ENCODE measurements around the gene POU2F2. TPM values are rescaled to one million over a fixed set of nuclear protein-coding genes. Genes with fewer than 3 reads are reported as not detected.

POU2F2 gene
- total RNA-seq, 1 experiment from 2014 or later: 2.9 TPM

GRCh38 chr19:42111811-42112210, 20.4 kb downstream of the POU2F2 start:
- H3K9me3 ChIP-seq (ENCODE audit: insufficient read depth, low read depth): no peaks in the 10 kb centered on the region
- POLR2A ChIA-PET (ENCODE audit: unreplicated experiment): no interaction called here
- intact Hi-C loops (cut with micrococcal nuclease; ENCODE audit: unreplicated experiment): loop anchor here (5.0 kb wide), 1 partner anchor 130 kb away; the partner anchor contains the start of gene GSK3A
- no TSS peak for BruUV-seq (replicated peaks)
- DNase-seq: no peak
- no peak overlapping the region for H3K4me2 ChIP-seq
- H2AFZ ChIP-seq: no peak overlapping the region
- peaks cover 26% of the 10 kb centered on the region for H3F3A ChIP-seq (ENCODE audit: insufficient read depth, low read depth)
- H3K79me2 ChIP-seq (ENCODE audit: low read depth): no peaks in the 10 kb centered on the region
- H3K9me2 ChIP-seq (ENCODE audit: insufficient read depth): no peaks in the 10 kb centered on the region
- H4K20me1 ChIP-seq (ENCODE audit: insufficient read depth): no peaks in the 10 kb centered on the region
- H3K4me1 ChIP-seq (replicated peaks; ENCODE audit: insufficient read depth): peaks cover 27% of the 10 kb centered on the region
- H3K27me3 ChIP-seq (ENCODE audit: insufficient read depth, low read depth): no peaks in the 10 kb centered on the region
- CTCF ChIA-PET: no interaction called here
- H3K4me3 ChIP-seq: no peak overlapping the region
- no peaks in the 10 kb centered on the region for H3K36me3 ChIP-seq (ENCODE audit: low read depth)
- no peak overlapping the region for H3K27ac ChIP-seq
- TF ChIP-seq EZH2 (IDR thresholded peaks at IDR 0.05; ENCODE audit: low read depth) (no peak), CTCF (conservative IDR thresholded peaks at IDR 0.05) (no peak)

GRCh38 chr19:42111384-42111783, 20.9 kb downstream of the POU2F2 start:
- Histone ChIP-seq H2AFZ (no peak overlapping the region), H3K27me3 (ENCODE audit: insufficient read depth, low read depth) (no peaks in the 10 kb centered on the region), H3K4me3 (no peak overlapping the region), H3K9me3 (ENCODE audit: insufficient read depth, low read depth) (no peaks in the 10 kb centered on the region), H3K36me3 (ENCODE audit: low read depth) (no peaks in the 10 kb centered on the region), H3K4me1 (replicated peaks; ENCODE audit: insufficient read depth) (peaks cover 27% of the 10 kb centered on the region), H3K4me2 (no peak overlapping the region), H3K79me2 (ENCODE audit: low read depth) (no peaks in the 10 kb centered on the region), H3K9me2 (ENCODE audit: insufficient read depth) (no peaks in the 10 kb centered on the region), H3F3A (ENCODE audit: insufficient read depth, low read depth) (peaks cover 26% of the 10 kb centered on the region), H3K27ac (no peak overlapping the region), H4K20me1 (ENCODE audit: insufficient read depth) (no peaks in the 10 kb centered on the region)
- BruUV-seq (replicated peaks): no TSS peak
- intact Hi-C loops (cut with micrococcal nuclease; ENCODE audit: unreplicated experiment): loop anchor here (5.0 kb wide), 1 partner anchor 131 kb away; the partner anchor contains the start of gene GSK3A
- no peak for DNase-seq
- ChIA-PET POLR2A (ENCODE audit: unreplicated experiment) (no interaction called here), CTCF (interaction anchor here (0.6 kb wide), 1 partner anchor 127 kb away, joined by 8 read pairs; no protein-coding TSS in a partner anchor)
- no peak for TF ChIP-seq EZH2 (IDR thresholded peaks at IDR 0.05; ENCODE audit: low read depth)
- no peak for TF ChIP-seq CTCF (conservative IDR thresholded peaks at IDR 0.05)

- H3K4me1 ChIP-seq (replicated peaks; ENCODE audit: insufficient read depth): peaks cover 27% of the 10 kb centered on the region
- CTCF ChIA-PET: interaction anchor here (0.6 to 0.7 kb wide), 3 partner anchors 10 to 128 kb away, joined by 3 to 8 read pairs (median 5); no protein-coding TSS in a partner anchor
- intact Hi-C loops (cut with micrococcal nuclease; ENCODE audit: unreplicated experiment): loop anchor here (5.0 kb wide), 1 partner anchor 132 kb away; the partner anchor contains the start of gene GSK3A
These were observed 21.6 kb downstream of the POU2F2 start for GRCh38 chr19:42110658-42111057.

More at GRCh38 chr19:42110658-42111057, 21.6 kb downstream of the POU2F2 start:
- Histone ChIP-seq H3F3A (ENCODE audit: insufficient read depth, low read depth) (peaks cover 26% of the 10 kb centered on the region), H4K20me1 (ENCODE audit: insufficient read depth) (no peaks in the 10 kb centered on the region), H3K27me3 (ENCODE audit: insufficient read depth, low read depth) (no peaks in the 10 kb centered on the region), H3K79me2 (ENCODE audit: low read depth) (no peaks in the 10 kb centered on the region), H3K4me2 (no peak overlapping the region), H3K27ac (no peak overlapping the region), H3K9me2 (ENCODE audit: insufficient read depth) (no peaks in the 10 kb centered on the region), H3K9me3 (ENCODE audit: insufficient read depth, low read depth) (no peaks in the 10 kb centered on the region), H3K4me3 (no peak overlapping the region), H3K36me3 (ENCODE audit: low read depth) (no peaks in the 10 kb centered on the region), H2AFZ (no peak overlapping the region)
- DNase-seq: no peak
- POLR2A ChIA-PET (ENCODE audit: unreplicated experiment): no interaction called here
- no TSS peak for BruUV-seq (replicated peaks)
- no peak for TF ChIP-seq CTCF (conservative IDR thresholded peaks at IDR 0.05)
- no peak for TF ChIP-seq EZH2 (IDR thresholded peaks at IDR 0.05; ENCODE audit: low read depth)
